NAMALWA (cell line): ENCODE results near the gene MAGI1.

Experiments used
- DNase-seq: peaks from one replicate; pipeline ENCODE4 v3.0.0-alpha.2; 2015; ENCODE audit warnings: low spot score

Gene MAGI1

GRCh38 chr3:65411367-65411766, 627.4 kb downstream of the MAGI1 start:
- DNase-seq, result no peak

GRCh38 chr3:65409176-65409569, 629.5 kb downstream of the MAGI1 start:
- no peak for DNase-seq

- DNase-seq, result no peak
These were observed 630.1 kb downstream of the MAGI1 start for GRCh38 chr3:65408531-65409175.

- no peak for DNase-seq
These were observed 632.2 kb downstream of the MAGI1 start for GRCh38 chr3:65406470-65406869.

- no peak for DNase-seq
These were observed 636.1 kb downstream of the MAGI1 start for GRCh38 chr3:65402597-65402996.

- DNase-seq, result no peak
These were observed 637.1 kb downstream of the MAGI1 start for GRCh38 chr3:65401359-65402305.

GRCh38 chr3:65400899-65401298, 637.8 kb downstream of the MAGI1 start:
- no peak for DNase-seq

GRCh38 chr3:65398953-65399352, 639.8 kb downstream of the MAGI1 start:
- no peak for DNase-seq

- no peak for DNase-seq
These were observed 642.6 kb downstream of the MAGI1 start for GRCh38 chr3:65396078-65396477.

- no peak for DNase-seq
These were observed 647.6 kb downstream of the MAGI1 start for GRCh38 chr3:65391068-65391467.

- DNase-seq, result no peak
These were observed 652.9 kb downstream of the MAGI1 start for GRCh38 chr3:65385805-65386204.

- no peak for DNase-seq
These were observed 657.2 kb downstream of the MAGI1 start for GRCh38 chr3:65381496-65382010.

- no peak for DNase-seq
These were observed 659.5 kb downstream of the MAGI1 start for GRCh38 chr3:65379223-65379622.

- DNase-seq, result no peak
These were observed 661.1 kb downstream of the MAGI1 start for GRCh38 chr3:65377637-65378036.

GRCh38 chr3:65376426-65376825, 662.3 kb downstream of the MAGI1 start:
- DNase-seq, result no peak

- DNase-seq, result no peak
These were observed 667.7 kb downstream of the MAGI1 start for GRCh38 chr3:65371053-65371452.

GRCh38 chr3:65368866-65369265, 669.9 kb downstream of the MAGI1 start:
- no peak for DNase-seq

- DNase-seq, result no peak
These were observed 676.0 kb downstream of the MAGI1 start for GRCh38 chr3:65362688-65363087.

- DNase-seq, result no peak
These were observed 677.3 kb downstream of the MAGI1 start for GRCh38 chr3:65361448-65361847.

GRCh38 chr3:65356331-65357248, 682.1 kb downstream of the MAGI1 start:
- no peak for DNase-seq

- DNase-seq, result no peak
These were observed 683.8 kb downstream of the MAGI1 start for GRCh38 chr3:65354880-65355279.

GRCh38 chr3:65352951-65353350, 685.8 kb downstream of the MAGI1 start:
- DNase-seq, result no peak
